Measurements from ENCODE around the gene FLT4.

- TF ChIP-seq CTCF (conservative IDR thresholded peaks at IDR 0.05; ENCODE audit: low read depth in 2 of 2) (no peak), EZH2phosphoT487 (IDR thresholded peaks at IDR 0.05; ENCODE audit: unreplicated experiment) (no peak), EZH2 (IDR thresholded peaks at IDR 0.05; ENCODE audit: low read depth, unreplicated experiment) (no peak), POLR2AphosphoS5 (IDR thresholded peaks at IDR 0.05; ENCODE audit: low read depth) (no peak), CREB1 (CRISPR knock-in tag; IDR thresholded peaks at IDR 0.05; ENCODE audit: low read depth) (no peak), ZNF114 (CRISPR knock-in tag; IDR thresholded peaks at IDR 0.05) (no peak), NANOG (IDR thresholded peaks at IDR 0.05; ENCODE audit: borderline replicate concordance) (no peak), JUNB (IDR thresholded peaks at IDR 0.05; ENCODE audit: unreplicated experiment) (no peak), ZNF331 (CRISPR knock-in tag; IDR thresholded peaks at IDR 0.05; ENCODE audit: low read depth) (no peak), ZNF462 (CRISPR knock-in tag; IDR thresholded peaks at IDR 0.05) (no peak), STAT1 (IDR thresholded peaks at IDR 0.05; ENCODE audit: unreplicated experiment) (no peak)
- TF ChIP-seq, protein P1, sequence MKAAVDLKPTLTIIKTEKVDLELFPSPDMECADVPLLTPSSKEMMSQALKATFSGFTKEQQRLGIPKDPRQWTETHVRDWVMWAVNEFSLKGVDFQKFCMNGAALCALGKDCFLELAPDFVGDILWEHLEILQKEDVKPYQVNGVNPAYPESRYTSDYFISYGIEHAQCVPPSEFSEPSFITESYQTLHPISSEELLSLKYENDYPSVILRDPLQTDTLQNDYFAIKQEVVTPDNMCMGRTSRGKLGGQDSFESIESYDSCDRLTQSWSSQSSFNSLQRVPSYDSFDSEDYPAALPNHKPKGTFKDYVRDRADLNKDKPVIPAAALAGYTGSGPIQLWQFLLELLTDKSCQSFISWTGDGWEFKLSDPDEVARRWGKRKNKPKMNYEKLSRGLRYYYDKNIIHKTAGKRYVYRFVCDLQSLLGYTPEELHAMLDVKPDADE (IDR thresholded peaks at IDR 0.05): no peak
- TF ChIP-seq, protein P2, sequence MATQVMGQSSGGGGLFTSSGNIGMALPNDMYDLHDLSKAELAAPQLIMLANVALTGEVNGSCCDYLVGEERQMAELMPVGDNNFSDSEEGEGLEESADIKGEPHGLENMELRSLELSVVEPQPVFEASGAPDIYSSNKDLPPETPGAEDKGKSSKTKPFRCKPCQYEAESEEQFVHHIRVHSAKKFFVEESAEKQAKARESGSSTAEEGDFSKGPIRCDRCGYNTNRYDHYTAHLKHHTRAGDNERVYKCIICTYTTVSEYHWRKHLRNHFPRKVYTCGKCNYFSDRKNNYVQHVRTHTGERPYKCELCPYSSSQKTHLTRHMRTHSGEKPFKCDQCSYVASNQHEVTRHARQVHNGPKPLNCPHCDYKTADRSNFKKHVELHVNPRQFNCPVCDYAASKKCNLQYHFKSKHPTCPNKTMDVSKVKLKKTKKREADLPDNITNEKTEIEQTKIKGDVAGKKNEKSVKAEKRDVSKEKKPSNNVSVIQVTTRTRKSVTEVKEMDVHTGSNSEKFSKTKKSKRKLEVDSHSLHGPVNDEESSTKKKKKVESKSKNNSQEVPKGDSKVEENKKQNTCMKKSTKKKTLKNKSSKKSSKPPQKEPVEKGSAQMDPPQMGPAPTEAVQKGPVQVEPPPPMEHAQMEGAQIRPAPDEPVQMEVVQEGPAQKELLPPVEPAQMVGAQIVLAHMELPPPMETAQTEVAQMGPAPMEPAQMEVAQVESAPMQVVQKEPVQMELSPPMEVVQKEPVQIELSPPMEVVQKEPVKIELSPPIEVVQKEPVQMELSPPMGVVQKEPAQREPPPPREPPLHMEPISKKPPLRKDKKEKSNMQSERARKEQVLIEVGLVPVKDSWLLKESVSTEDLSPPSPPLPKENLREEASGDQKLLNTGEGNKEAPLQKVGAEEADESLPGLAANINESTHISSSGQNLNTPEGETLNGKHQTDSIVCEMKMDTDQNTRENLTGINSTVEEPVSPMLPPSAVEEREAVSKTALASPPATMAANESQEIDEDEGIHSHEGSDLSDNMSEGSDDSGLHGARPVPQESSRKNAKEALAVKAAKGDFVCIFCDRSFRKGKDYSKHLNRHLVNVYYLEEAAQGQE (IDR thresholded peaks at IDR 0.05; ENCODE audit: unreplicated experiment): no peak
These were observed 3.9 kb downstream of the FLT4 start for GRCh38 chr5:180645274-180646204.
